CD4-positive, CD25-positive, alpha-beta regulatory T cell (primary cell): Measurements from ENCODE around the gene TRIM67. TPM values are rescaled to one million over a fixed set of nuclear protein-coding genes. Genes with fewer than 3 reads are reported as not detected.

Experiments used
- ATAC-seq, 2 donors: fragments of 150-1000 bp; cut with Tn5 transposase; one replicate each; pipeline ENCODE4 v1.10.0; 2021; ENCODE audit warnings: low read depth in 2 of 2, moderate number of reproducible peaks in 2 of 2, moderate library complexity in 1 of 2
- DNase-seq, 3 donors: peaks; one replicate each; pipeline versions ENCODE4 v3.0.0 to v3.0.0-alpha.2; 2012 to 2022; ENCODE audit warnings: mixed read lengths in 1 of 3
- H3K27ac ChIP-seq: one replicate; pipeline ENCODE4 v1.7.0; 2013; ENCODE audit warnings: mild to moderate bottlenecking, low read length; ENCODE audit not compliant: insufficient read depth, poor library complexity, severe bottlenecking
- H3K27me3 ChIP-seq: one replicate; pipeline ENCODE4 v1.7.0; 2013; ENCODE audit warnings: low read length; ENCODE audit not compliant: control insufficient read depth, insufficient read depth
- H3K36me3 ChIP-seq: one replicate; pipeline ENCODE4 v1.7.0; 2013; ENCODE audit warnings: mild to moderate bottlenecking, low read length, moderate library complexity; ENCODE audit not compliant: control insufficient read depth, insufficient read depth
- H3K4me1 ChIP-seq: 2 replicates; pipeline ENCODE4 v1.7.0; 2013; ENCODE audit warnings: mild to moderate bottlenecking, low read length; ENCODE audit not compliant: insufficient read depth, control insufficient read depth, poor library complexity, severe bottlenecking
- H3K4me3 ChIP-seq: one replicate; pipeline ENCODE4 v1.7.0; 2013; ENCODE audit warnings: low read depth, mild to moderate bottlenecking, low read length, moderate library complexity
- H3K9me3 ChIP-seq, 2 experiments: 1 replicate in 1 of 2; 2 replicates in 1 of 2; pipeline ENCODE4 v1.7.0; 2013; ENCODE audit warnings: low read length in 2 of 2, mild to moderate bottlenecking in 1 of 2, moderate library complexity in 1 of 2; ENCODE audit not compliant: control insufficient read depth in 2 of 2
- H3K27ac Mint-ChIP-seq, 3 donors: one replicate each; pipeline ENCODE4 v1.8.0; 2020 to 2022; ENCODE audit warnings: mild to moderate bottlenecking in 3 of 3, mixed read lengths in 3 of 3, moderate library complexity in 2 of 3
- H3K27me3 Mint-ChIP-seq: one replicate; pipeline ENCODE4 v1.8.0; 2022; ENCODE audit warnings: mild to moderate bottlenecking, mixed read lengths
- H3K36me3 Mint-ChIP-seq: one replicate; pipeline ENCODE4 v1.8.0; 2020; ENCODE audit warnings: mixed read lengths
- H3K4me1 Mint-ChIP-seq, 4 donors: one replicate each; pipeline ENCODE4 v1.8.0; 2020 to 2022; ENCODE audit warnings: mixed read lengths in 4 of 4, mild to moderate bottlenecking in 1 of 4
- H3K4me3 Mint-ChIP-seq, 4 donors: one replicate each; pipeline ENCODE4 v1.8.0; 2020 to 2022; ENCODE audit warnings: mild to moderate bottlenecking in 4 of 4, mixed read lengths in 4 of 4, moderate library complexity in 3 of 4
- H3K9me3 Mint-ChIP-seq, 7 donors: one replicate each; pipeline ENCODE4 v1.8.0; 2020 to 2022; ENCODE audit warnings: mixed read lengths in 7 of 7, mild to moderate bottlenecking in 3 of 7, moderate library complexity in 2 of 7
- polyA plus RNA-seq, 4 donors: library from polyadenylated mRNA; unstranded; fragments of 300-500 nt; fragmentation: Illumina TruSeq; gene quantifications; one replicate each; pipeline ENCODE4 v1.2.3, GENCODE V29; 2021
- total RNA-seq: library from RNA; stranded (reverse); gene quantifications from one replicate; pipeline ENCODE4 v1.2.3, GENCODE V29; 2022

Gene TRIM67
- total RNA-seq, result not detected
- polyA plus RNA-seq, result not detected

DNA sequence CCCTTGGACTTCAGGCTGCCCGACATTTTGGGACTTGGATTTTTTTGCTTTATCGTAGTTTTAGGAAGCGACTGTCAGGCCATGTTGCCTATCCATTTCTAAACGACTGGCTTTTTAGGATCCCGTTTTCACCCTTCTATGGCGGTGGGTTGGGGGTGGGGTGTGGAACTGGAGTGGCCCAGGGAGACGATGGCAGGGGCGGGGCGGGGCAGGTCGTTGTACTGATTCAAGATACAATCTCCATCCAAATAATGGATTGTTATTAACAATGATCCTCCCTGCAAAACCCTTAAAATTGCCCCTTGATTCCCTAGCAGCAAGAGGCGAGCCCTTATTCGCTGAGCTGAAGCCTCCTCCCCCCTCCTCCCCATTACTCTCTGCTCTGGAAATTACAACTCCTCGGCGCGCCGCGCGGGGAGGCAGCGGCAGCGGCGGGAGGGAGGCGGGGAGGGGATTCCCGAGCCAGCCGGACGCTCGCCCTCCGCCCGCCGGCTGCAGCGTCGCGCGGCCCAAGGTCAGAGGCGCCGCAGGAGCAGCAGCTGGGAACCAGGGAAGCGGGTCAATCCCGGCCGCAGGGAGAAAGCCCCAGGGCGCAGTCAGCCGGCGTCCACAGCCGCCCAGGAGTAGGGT is at the start of gene TRIM67:
Gene TRIM67, plus strand, starts transcription at position 392 of the 630 bp plus-strand sequence. CDS start 912 bp downstream, outside the sequence.
- Mint-ChIP-seq H3K27me3 (peaks cover 62% of the 10 kb centered on the region), H3K27ac (no peak within 1 kb of the TSS), H3K9me3 (peaks cover 0 to 3% (median 0%) of the 10 kb centered on the region in 7 donors), H3K36me3 (no peaks in the 10 kb centered on the region), H3K4me1 (peaks cover 0 to 15% (median 0%) of the 10 kb centered on the region in 4 donors), H3K4me3 (peak within 1 kb of the TSS in 1 of 4 donors; percentile 46)
- Histone ChIP-seq H3K4me3 (no peak within 1 kb of the TSS), H3K36me3 (no peaks in the 10 kb centered on the region), H3K27me3 (peaks cover 23% of the 10 kb centered on the region), H3K9me3 (no peaks in the 10 kb centered on the region), H3K27ac (no peak within 1 kb of the TSS), H3K4me1 (peaks cover 7% of the 10 kb centered on the region)
- ATAC-seq (no peak), DNase-seq (no peak)

DNA sequence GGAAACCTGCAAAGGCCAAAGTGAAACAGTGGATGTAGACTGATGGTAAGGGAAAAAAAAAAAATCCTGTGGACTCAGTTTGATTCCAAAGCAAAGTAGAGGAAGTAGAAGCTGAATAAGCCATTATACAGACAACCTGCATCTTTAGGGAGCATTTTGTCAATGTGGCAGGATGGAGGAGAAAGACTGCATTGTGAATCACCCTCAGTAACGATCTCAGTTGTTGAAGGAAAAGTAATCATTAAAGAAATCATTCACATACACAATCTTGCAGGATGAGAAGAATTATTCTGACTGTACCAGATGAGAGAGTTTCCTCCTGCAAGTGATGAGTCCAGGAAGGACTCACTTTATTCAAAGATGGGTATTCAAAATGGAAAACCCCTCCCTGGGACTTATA is 45.1 kb upstream of the TRIM67 start:
- peaks cover 22% of the 10 kb centered on the region for H3K27me3 Mint-ChIP-seq
- peaks cover 0 to 13% (median 3%) of the 10 kb centered on the region in 7 donors for H3K9me3 Mint-ChIP-seq
- ATAC-seq (no peak), DNase-seq (no peak)
- Histone ChIP-seq H3K27me3 (peaks cover 4% of the 10 kb centered on the region), H3K4me1 (no peaks in the 10 kb centered on the region), H3K36me3 (no peaks in the 10 kb centered on the region), H3K27ac (no peak overlapping the region), H3K4me3 (no peak overlapping the region), H3K9me3 (peaks cover 0 to 5% of the 10 kb centered on the region in 2 experiments)
- H3K27ac Mint-ChIP-seq, result no peak overlapping the region
- no peaks in the 10 kb centered on the region for H3K4me1 Mint-ChIP-seq
- no peaks in the 10 kb centered on the region for H3K36me3 Mint-ChIP-seq
- no peak overlapping the region for H3K4me3 Mint-ChIP-seq

DNA sequence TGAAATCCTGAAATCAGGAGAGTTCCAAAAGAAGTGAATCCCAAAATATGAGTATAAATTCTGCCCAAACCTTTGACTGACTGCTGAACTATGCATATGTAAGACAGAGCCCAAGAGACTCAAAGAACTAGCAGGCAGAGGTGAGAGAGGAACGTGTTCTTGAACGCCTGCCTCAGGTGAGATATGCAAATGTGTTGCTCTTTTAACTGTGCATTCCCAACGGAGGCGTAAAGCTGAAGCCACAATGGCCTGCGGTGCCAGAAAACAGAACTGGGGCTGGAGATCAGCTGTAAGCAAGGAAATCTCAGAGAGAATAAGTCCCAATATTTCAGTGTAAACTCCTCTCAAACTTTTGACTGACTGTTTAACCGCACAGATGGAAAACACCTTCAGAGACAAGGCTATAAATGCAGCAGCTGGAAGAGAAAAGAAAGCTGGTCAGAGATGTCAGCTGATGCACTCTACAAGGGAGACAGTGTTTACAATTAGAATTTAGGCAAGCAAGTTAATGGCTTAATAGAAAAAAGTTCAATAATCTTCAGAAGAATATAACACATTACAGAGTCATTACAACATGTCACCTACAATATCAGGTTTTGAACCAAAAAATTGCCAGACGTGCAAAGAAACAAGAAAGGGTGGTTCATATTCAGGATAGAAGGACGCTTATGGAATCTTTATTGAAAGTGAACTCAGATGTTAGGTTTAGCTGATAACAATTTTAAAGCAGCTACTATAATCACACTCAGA is 43.0 kb upstream of the TRIM67 start:
- Mint-ChIP-seq H3K4me1 (no peaks in the 10 kb centered on the region), H3K36me3 (no peaks in the 10 kb centered on the region), H3K27me3 (peaks cover 21% of the 10 kb centered on the region), H3K4me3 (no peak overlapping the region), H3K27ac (no peak overlapping the region), H3K9me3 (peaks cover 0 to 9% (median 3%) of the 10 kb centered on the region in 7 donors)
- H3K27me3 ChIP-seq, result peaks cover 2% of the 10 kb centered on the region
- no peaks in the 10 kb centered on the region for H3K36me3 ChIP-seq
- H3K4me3 ChIP-seq, result no peak overlapping the region
- no peak overlapping the region for H3K27ac ChIP-seq
- DNase-seq, result no peak
- H3K9me3 ChIP-seq, result no peaks in the 10 kb centered on the region
- no peaks in the 10 kb centered on the region for H3K4me1 ChIP-seq
- ATAC-seq, result no peak

DNA sequence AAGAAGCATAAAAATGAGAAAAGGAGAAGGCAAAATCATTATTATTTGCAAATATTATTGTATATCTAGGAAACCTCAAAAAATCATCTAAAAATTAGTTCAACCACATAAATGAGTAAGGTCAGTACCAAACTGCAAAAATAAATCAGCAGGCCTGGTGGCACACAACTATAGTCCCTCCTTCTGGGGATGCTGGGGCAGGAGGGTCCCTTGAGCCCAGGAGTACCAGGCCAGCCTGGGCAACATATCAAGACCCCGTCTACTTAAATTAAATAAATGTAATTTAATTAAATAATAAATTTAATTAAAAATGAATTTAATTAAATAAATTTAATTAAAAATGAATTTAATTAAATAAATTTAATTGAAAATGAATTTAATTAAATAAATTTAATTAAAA is 40.3 kb upstream of the TRIM67 start:
- H3K27ac Mint-ChIP-seq, result no peak overlapping the region
- no peaks in the 10 kb centered on the region for H3K4me1 ChIP-seq
- H3K4me3 Mint-ChIP-seq, result no peak overlapping the region
- H3K9me3 Mint-ChIP-seq, result peaks cover 0 to 9% (median 2%) of the 10 kb centered on the region in 7 donors
- H3K36me3 ChIP-seq, result no peaks in the 10 kb centered on the region
- H3K27me3 ChIP-seq, result peaks cover 2% of the 10 kb centered on the region
- H3K4me1 Mint-ChIP-seq, result no peaks in the 10 kb centered on the region
- no peak overlapping the region for H3K4me3 ChIP-seq
- H3K9me3 ChIP-seq, result no peaks in the 10 kb centered on the region
- H3K27me3 Mint-ChIP-seq, result peaks cover 14% of the 10 kb centered on the region
- no peak for ATAC-seq
- no peak overlapping the region for H3K27ac ChIP-seq
- H3K36me3 Mint-ChIP-seq, result no peaks in the 10 kb centered on the region
- DNase-seq, result no peak

DNA sequence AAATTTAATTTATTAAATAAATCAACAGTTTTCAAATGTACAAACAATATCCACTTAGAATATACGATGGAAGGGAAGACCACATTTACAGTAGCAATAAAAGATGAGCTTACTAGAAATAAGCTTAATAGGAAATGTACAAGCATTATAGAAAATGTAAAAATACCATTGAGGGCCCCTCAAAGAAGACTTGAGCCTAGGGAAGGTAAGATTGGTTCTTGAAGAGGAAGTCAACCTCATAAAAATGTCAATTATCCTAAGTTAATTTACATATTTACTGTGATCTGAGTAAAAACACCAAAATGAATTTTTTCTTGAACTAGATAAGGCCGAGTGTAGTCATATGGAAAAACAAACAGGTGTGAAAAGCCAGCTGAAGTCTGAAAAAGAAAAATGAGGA is 39.7 kb upstream of the TRIM67 start:
- no peak overlapping the region for H3K4me3 ChIP-seq
- H3K27me3 Mint-ChIP-seq, result peaks cover 14% of the 10 kb centered on the region
- peaks cover 2% of the 10 kb centered on the region for H3K27me3 ChIP-seq
- no peaks in the 10 kb centered on the region for H3K36me3 Mint-ChIP-seq
- no peaks in the 10 kb centered on the region for H3K9me3 ChIP-seq
- ATAC-seq, result no peak
- H3K27ac ChIP-seq, result no peak overlapping the region
- H3K9me3 Mint-ChIP-seq, result peaks cover 0 to 12% (median 2%) of the 10 kb centered on the region in 7 donors
- DNase-seq, result no peak
- no peaks in the 10 kb centered on the region for H3K36me3 ChIP-seq
- H3K4me1 ChIP-seq, result no peaks in the 10 kb centered on the region
- H3K4me1 Mint-ChIP-seq, result no peaks in the 10 kb centered on the region
- no peak overlapping the region for H3K27ac Mint-ChIP-seq
- H3K4me3 Mint-ChIP-seq, result no peak overlapping the region

DNA sequence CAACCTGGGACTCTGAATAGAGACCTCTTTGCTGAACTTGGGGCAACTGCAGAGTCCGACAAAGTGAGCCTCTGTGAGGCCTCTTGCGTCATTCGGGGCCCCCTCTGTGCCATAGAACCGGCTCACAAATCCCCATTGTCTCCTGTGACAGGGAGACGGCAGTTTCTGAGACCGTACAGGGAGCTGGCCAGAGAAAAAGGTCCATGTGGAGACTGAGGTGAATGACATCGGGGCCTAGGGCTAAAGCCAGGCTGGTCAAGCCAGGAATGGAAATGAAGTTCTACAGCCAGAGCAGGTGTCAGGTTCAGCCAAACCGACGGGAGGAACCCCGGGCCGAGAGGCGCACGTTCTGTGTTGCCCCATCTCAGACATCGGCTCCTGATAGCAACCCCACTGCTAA is 37.1 kb upstream of the TRIM67 start:
- no peak for ATAC-seq
- no peaks in the 10 kb centered on the region for H3K9me3 ChIP-seq
- H3K4me3 Mint-ChIP-seq, result no peak overlapping the region
- no peaks in the 10 kb centered on the region for H3K4me1 ChIP-seq
- peaks cover 0 to 5% (median 2%) of the 10 kb centered on the region in 7 donors for H3K9me3 Mint-ChIP-seq
- H3K27ac ChIP-seq, result no peak overlapping the region
- H3K4me1 Mint-ChIP-seq, result no peaks in the 10 kb centered on the region
- H3K4me3 ChIP-seq, result no peak overlapping the region
- H3K27ac Mint-ChIP-seq, result no peak overlapping the region
- H3K36me3 Mint-ChIP-seq, result no peaks in the 10 kb centered on the region
- H3K27me3 Mint-ChIP-seq, result peaks cover 13% of the 10 kb centered on the region
- no peaks in the 10 kb centered on the region for H3K36me3 ChIP-seq
- DNase-seq, result no peak
- H3K27me3 ChIP-seq, result no peaks in the 10 kb centered on the region

DNA sequence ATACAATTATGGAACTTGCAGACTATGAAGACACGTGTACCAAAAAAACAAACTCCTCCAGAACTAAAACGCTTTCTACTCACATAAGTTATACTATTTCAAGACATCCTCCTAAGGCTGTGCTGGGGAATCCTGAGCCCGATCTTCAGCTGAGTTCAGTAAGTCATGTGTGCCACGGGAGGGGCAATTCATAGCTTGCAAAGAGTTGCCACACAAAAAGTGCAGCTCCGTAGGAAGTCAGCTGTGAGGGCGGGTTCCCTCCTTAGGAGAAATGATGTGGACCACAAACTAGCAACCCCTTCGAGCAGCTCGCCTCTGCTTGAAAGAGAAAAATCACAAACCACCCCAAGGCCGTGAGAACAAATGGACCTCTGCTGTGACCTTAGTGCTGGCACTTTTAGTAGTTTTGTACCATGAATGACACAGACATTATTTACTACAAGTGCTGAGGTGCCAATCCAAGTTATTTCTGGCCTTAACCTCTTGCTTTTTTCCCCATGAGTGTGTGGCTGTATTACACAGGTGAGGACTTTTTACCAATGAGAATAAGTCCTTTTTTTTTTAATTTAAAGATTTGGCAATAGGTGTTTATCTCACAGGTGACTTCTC is 35.8 kb upstream of the TRIM67 start:
- H3K4me3 Mint-ChIP-seq, result no peak overlapping the region
- no peaks in the 10 kb centered on the region for H3K27me3 ChIP-seq
- H3K27ac ChIP-seq, result no peak overlapping the region
- no peak for DNase-seq
- no peak for ATAC-seq
- H3K27ac Mint-ChIP-seq, result no peak overlapping the region
- H3K9me3 ChIP-seq, result no peaks in the 10 kb centered on the region
- no peaks in the 10 kb centered on the region for H3K36me3 ChIP-seq
- H3K9me3 Mint-ChIP-seq, result peaks cover 0 to 5% (median 2%) of the 10 kb centered on the region in 7 donors
- H3K4me1 Mint-ChIP-seq, result no peaks in the 10 kb centered on the region
- H3K27me3 Mint-ChIP-seq, result peaks cover 10% of the 10 kb centered on the region
- H3K36me3 Mint-ChIP-seq, result no peaks in the 10 kb centered on the region
- H3K4me1 ChIP-seq, result no peaks in the 10 kb centered on the region
- H3K4me3 ChIP-seq, result no peak overlapping the region
